22Rv1 (cell line): ENCODE data around the gene NPHP4.

Experiments used
- H3K27ac ChIP-seq: fragments of 450-650 bp; 2 replicates; pipeline ENCODE4 v1.5.1; 2017
- ZFX ChIP-seq: fragments of 450-650 bp; IDR thresholded peaks from 2 replicates; pipeline ENCODE4 v1.6.1; 2017; ENCODE audit warnings: antibody characterized with exemption, borderline replicate concordance
- TF ChIP-seq, protein P1 (sequence below): fragments of 450-650 bp; IDR thresholded peaks from 2 replicates; pipeline ENCODE4 v1.5.1; 2017; ENCODE audit warnings: mild to moderate bottlenecking

Gene NPHP4

DNA sequence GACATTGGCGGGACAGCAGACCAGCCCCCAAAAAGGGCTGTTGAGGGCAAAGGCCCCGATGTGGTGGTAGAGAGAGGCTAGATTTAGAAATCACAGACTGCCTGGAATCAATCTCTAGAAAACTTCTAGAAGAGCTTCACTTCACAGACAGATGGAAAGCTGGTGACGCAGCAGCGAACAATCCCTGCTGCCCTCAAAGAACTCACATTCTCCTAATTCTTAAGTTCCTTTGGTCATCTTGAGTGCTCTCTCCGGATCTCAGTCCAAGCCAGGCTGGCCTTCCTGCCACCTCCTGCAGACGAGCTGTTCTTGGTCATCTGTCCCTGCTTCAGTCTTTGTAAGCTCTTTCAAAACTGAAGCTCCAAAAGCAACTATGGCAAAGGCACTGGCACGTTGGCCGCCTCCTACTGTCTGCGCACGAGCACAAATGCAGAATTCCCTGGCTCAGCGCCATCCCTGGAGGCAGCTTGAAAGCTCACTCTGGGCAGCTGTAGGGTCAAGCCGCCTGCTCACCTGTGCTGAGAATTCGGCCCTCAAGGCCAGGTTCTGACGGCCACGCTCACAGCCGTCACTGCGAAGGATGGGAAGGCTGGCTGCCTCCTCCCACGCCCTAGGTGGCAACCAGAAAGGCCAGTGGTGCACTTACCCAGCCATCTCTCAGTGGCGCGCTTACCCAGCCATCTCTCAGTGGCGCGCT is 110.6 kb downstream of the NPHP4 start:
- no peak overlapping the region for H3K27ac ChIP-seq
- TF ChIP-seq, protein P1, sequence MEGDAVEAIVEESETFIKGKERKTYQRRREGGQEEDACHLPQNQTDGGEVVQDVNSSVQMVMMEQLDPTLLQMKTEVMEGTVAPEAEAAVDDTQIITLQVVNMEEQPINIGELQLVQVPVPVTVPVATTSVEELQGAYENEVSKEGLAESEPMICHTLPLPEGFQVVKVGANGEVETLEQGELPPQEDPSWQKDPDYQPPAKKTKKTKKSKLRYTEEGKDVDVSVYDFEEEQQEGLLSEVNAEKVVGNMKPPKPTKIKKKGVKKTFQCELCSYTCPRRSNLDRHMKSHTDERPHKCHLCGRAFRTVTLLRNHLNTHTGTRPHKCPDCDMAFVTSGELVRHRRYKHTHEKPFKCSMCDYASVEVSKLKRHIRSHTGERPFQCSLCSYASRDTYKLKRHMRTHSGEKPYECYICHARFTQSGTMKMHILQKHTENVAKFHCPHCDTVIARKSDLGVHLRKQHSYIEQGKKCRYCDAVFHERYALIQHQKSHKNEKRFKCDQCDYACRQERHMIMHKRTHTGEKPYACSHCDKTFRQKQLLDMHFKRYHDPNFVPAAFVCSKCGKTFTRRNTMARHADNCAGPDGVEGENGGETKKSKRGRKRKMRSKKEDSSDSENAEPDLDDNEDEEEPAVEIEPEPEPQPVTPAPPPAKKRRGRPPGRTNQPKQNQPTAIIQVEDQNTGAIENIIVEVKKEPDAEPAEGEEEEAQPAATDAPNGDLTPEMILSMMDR: no peak
- no peak for TF ChIP-seq ZFX

DNA sequence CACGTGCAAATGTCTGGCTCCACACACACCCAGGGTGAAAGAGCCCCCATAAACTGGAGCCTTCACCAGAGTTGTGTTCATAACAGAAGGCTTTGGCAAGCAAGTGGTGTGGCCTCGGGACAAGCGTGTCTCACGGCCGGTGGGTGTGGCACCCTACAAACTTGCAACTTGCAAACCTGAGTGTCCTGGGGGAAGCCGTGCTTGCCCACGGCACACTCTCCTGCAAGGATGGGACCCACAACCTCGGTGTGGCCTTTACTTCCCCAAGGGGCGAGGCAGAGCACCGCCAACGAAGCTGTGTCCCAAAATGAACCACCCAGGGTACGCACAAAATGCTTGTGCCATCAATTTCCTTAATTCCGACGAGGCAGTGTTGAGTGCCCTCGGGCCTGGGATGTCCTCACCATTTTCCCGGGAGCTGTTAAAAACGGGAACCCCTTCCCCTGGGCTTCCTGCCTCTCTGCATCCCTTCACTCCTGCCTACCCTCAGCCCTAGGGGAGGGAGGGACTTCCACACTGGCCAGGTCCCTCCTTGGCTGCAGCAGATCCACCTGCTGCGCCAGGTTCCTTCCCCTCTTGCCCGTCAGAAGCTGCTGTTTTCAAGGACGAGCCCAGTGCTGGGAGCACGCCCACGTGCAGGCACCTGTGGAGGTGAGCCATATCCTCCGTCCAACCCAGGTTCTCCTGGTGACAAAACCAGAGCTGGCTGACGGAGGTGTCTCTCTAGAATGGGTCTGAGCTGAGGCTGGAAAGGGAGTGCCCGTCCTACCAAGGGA is 111.4 kb downstream of the NPHP4 start:
- TF ChIP-seq ZFX: no peak
- TF ChIP-seq, protein P1: no peak
- no peak overlapping the region for H3K27ac ChIP-seq

DNA sequence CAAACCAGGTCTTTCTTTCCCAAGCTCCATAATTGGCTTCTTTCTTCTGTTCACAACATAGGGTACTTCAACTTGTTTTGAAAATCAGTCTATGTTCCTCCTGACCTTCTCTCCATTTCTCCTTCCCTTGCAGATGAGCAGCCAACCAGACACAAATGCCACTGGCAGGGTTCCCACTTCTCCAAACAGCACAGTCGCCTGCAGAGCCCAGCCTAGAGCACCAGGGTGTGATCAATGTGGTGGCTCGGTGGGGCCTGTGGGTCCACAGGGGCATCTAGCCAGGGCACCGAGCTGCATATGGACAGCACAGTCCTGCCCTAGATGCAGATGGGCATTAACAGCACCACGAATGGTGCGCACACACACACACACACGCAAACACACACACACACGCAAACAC is 112.8 kb downstream of the NPHP4 start:
- TF ChIP-seq, protein P1: no peak
- TF ChIP-seq ZFX: no peak
- H3K27ac ChIP-seq: no peak overlapping the region

DNA sequence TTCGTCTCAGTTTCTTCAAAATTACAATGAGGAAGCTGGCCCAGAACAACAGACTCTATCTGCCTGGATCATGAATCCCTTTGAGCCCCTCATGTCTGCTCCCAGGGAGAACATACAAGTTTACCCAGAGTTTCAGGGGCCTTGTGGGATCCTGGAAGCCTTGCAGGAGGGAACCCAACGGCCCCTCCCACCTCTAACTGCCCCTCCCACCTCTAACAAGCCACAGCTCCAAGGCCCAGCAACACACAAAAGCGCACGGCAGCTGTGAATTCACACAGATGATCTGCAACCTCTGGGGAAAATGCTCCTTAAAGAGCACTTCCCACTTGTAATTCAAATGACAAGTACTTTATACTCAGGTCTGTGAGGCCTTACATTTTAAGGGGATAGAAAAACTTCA is 113.3 kb downstream of the NPHP4 start:
- TF ChIP-seq, protein P1: no peak
- no peak for TF ChIP-seq ZFX
- no peak overlapping the region for H3K27ac ChIP-seq

DNA sequence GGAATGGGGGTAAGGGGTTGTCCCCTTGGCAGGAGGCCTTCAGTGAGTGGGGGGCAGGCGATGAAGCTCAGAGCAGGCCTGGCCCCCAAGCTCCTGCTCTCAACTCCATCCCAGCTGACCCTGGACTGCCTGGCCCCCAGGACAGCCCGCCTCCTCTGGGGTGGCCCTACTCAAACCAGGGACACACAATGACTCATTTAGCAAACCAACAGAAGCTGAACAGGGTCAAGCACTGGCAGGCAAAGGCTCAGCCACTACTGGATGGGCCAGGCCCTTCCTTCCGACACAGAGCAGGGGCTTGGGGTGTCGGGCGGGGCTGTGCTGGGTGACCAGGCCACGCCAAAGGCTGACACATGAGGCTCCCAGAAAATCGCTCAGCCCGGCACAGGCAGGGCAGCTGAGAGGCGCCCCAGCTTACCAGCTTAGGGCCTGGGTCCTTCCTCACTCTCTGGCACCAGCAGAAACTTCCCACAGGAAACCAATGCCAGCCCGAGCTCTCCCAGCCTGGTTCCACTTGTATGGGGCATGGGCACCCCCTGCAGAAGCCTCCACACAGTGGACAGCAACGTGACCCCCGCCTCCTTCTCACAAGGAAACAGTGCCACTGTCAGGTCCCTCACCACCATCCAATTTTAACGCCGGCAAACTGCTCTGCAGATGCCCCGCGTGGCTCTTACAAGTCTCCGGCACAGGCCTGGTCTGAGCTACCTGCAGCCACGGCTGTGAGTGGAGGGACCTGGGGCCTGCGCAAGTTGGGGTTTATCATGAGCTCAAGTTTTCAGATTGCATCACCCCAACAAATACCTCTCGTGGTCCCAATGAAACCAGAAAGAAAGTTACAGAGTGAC is 114.3 kb downstream of the NPHP4 start:
- H3K27ac ChIP-seq: no peak overlapping the region
- TF ChIP-seq, protein P1: no peak
- TF ChIP-seq ZFX: no peak

DNA sequence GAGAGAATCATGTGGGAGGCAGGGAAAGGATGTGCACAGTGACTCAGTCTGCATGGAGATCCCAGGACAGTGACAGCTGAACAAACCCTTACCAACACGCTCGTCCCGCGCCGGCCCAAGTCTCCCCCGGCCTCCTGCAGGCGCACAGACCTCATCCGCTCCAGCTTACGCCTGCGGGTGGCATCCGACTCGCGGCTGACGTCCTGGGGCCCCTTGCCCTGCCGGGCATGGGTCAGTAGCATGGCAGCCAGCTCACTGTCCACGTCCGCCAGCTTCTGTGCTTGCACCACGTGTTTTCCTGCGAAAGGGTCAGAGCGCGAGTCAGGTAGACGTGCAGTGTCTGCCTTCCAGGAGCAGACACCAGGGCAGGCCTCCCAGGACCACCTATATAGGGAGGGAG is 115.2 kb downstream of the NPHP4 start:
- TF ChIP-seq ZFX: no peak
- TF ChIP-seq, protein P1: no peak
- no peak overlapping the region for H3K27ac ChIP-seq
